HepG2 (cell line): ENCODE data around the gene YWHAQ. TPM values are rescaled to one million over a fixed set of nuclear protein-coding genes. Genes with fewer than 3 reads are reported as not detected.

Experiments
- CEBPG ChIP-seq: IDR thresholded peaks from 2 replicates; pipeline ENCODE4 v1.6.1; 2016
- FOXK2 ChIP-seq: fragments of 450-650 bp; IDR thresholded peaks from 2 replicates; pipeline ENCODE4 v1.6.1; 2016
- KLF16 ChIP-seq, 2 experiments: sonication (generic) in 1 of 2; formaldehyde crosslinking in 1 of 2; IDR thresholded peaks; 2 replicates each; pipeline versions ENCODE4 v1.6.1 to v1.8.0; 2016 to 2023; ENCODE audit warnings: missing genetic modification reagents in 2 of 2, missing compliant biosample characterization in 1 of 2
- KMT2B ChIP-seq: IDR thresholded peaks from 2 replicates; pipeline ENCODE4 v1.6.1; 2016; ENCODE audit warnings: missing genetic modification reagents, missing compliant biosample characterization
- MXD4 ChIP-seq: IDR thresholded peaks from 2 replicates; pipeline ENCODE4 v1.6.1; 2016; ENCODE audit warnings: mild to moderate bottlenecking, missing biosample characterization, missing genetic modification reagents
- NBN ChIP-seq: fragments of 450-650 bp; conservative IDR thresholded peaks from 2 replicates; pipeline ENCODE4 v1.6.1; 2017
- NFE2L1 ChIP-seq: sonication (generic); formaldehyde crosslinking; IDR thresholded peaks from 2 replicates; pipeline ENCODE4 v1.4.0; 2020; ENCODE audit warnings: missing genetic modification reagents, mild to moderate bottlenecking, borderline replicate concordance
- RAD51 ChIP-seq: fragments of 450-650 bp; IDR thresholded peaks from 2 replicates; pipeline ENCODE4 v1.6.1; 2016; ENCODE audit warnings: borderline replicate concordance
- SNAPC2 ChIP-seq: sonication (generic); formaldehyde crosslinking; IDR thresholded peaks from 2 replicates; pipeline ENCODE4 v1.8.1; 2022; ENCODE audit warnings: mild to moderate bottlenecking, missing genetic modification reagents
- SP1 ChIP-seq, 2 experiments: fragments of 450-650 bp in 1 of 2; sonication (generic) in 1 of 2; formaldehyde crosslinking in 1 of 2; IDR thresholded peaks; 2 replicates each; pipeline versions ENCODE4 v1.4.0 to v1.6.1; 2016 to 2020; ENCODE audit warnings: missing genetic modification reagents in 1 of 2
- ZNF501 ChIP-seq: sonication (generic); formaldehyde crosslinking; IDR thresholded peaks from 2 replicates; pipeline ENCODE4 v1.5.1; 2020; ENCODE audit warnings: mild to moderate bottlenecking, moderate library complexity, missing genetic modification reagents
- ZNF788 ChIP-seq: sonication (generic); formaldehyde crosslinking; IDR thresholded peaks from 2 replicates; pipeline ENCODE4 v1.5.0; 2020; ENCODE audit warnings: mild to moderate bottlenecking, missing genetic modification reagents, borderline replicate concordance
- polyA plus RNA-seq, 8 experiments: library from polyadenylated mRNA; depleted of rRNA in 3 of 8; stranded (reverse) in 7 of 8; unstranded in 1 of 8; fragments of >200 nt; fragmentation: Illumina TruSeq in 4 of 8; extraction: Trizol in 4 of 8; gene quantifications; 2 replicates each; pipeline versions ENCODE4 v1.2.1 to v1.2.3, GENCODE V29; 2011 to 2016; ENCODE audit warnings: low read depth in 4 of 8, missing spikeins in 1 of 8, mixed read lengths in 1 of 8; ENCODE audit not compliant: insufficient read depth in 1 of 8
- total RNA-seq, 5 experiments: library from RNA; depleted of rRNA; stranded (reverse); fragments of >200 nt; fragmentation: Illumina TruSeq; extraction: Trizol; gene quantifications; 2 replicates each; pipeline ENCODE4 v1.2.3, GENCODE V29; 2016; ENCODE audit warnings: low read depth in 1 of 5
- TF ChIP-seq, protein P1 (sequence below): sonication (generic); formaldehyde crosslinking; IDR thresholded peaks from 2 replicates; pipeline ENCODE4 v1.4.0; 2020; ENCODE audit warnings: mild to moderate bottlenecking, missing genetic modification reagents
- TF ChIP-seq, protein P2 (sequence below): sonication (generic); formaldehyde crosslinking; IDR thresholded peaks from 2 replicates; pipeline ENCODE4 v1.5.1; 2020; ENCODE audit warnings: mild to moderate bottlenecking, moderate library complexity, missing genetic modification reagents
- TF ChIP-seq, protein P3 (sequence below): sonication (generic); formaldehyde crosslinking; IDR thresholded peaks from 2 replicates; pipeline ENCODE4 v1.4.0; 2020; ENCODE audit warnings: missing genetic modification reagents
- TF ChIP-seq, protein P4 (sequence below), 2 experiments: fragments of 450-650 bp in 1 of 2; sonication (generic) in 1 of 2; formaldehyde crosslinking in 1 of 2; IDR thresholded peaks; 2 replicates each; pipeline versions ENCODE4 v1.6.1 to v1.8.0; 2016 to 2022; ENCODE audit warnings: antibody characterized with exemption in 1 of 2, mild to moderate bottlenecking in 1 of 2, missing genetic modification reagents in 1 of 2

The YWHAQ gene
- total and polyA plus RNA-seq, 2 of the 13 experiments (the other 11 are each of a cell fraction or from before 2014, with no cell fraction given), result 160 to 304 TPM

DNA sequence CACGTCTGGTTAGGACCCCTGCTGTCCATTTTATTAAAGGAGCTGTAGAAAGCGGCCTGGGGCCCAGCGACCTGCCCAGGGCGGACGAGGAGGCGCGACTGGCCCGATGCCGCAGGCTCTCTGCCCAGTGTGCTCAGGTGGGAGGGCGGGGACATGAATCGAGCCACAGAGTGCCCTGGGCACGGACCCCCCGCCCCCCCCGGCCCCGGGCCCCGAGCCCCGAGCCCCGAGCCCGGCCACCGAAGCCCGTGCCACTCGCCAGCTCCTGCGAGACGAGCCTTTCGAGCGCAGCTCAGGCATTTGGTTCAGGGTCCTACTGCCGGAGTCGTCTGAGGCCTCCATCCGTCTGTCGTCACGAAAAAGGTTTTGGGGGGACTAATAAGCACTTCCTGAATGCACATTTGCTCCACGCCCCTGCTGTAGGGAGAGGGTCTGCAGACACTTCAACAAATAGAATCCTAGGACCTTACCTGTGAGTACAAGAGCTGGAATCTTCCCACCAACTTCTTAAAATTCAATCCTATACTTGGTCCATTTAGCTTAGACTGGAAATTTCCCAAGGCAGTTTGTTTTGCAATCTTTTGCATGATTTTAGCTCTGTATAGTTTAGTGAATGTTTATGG lies 74.6 kb downstream of the YWHAQ start (continued):
- TF ChIP-seq, protein P1, sequence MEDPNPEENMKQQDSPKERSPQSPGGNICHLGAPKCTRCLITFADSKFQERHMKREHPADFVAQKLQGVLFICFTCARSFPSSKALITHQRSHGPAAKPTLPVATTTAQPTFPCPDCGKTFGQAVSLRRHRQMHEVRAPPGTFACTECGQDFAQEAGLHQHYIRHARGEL, result 0 out of 2 replicates have a peak, but pooled peaks have one; percentile 46
- no peak for TF ChIP-seq SP1 (IDR thresholded peaks at IDR 0.05)
- TF ChIP-seq SP1 (CRISPR knock-in tag; IDR thresholded peaks at IDR 0.05), result no peak
- TF ChIP-seq ZNF501 (CRISPR knock-in tag), result no peak
- no peak for TF ChIP-seq NFE2L1 (CRISPR knock-in tag)
- no peak for TF ChIP-seq ZNF788
- TF ChIP-seq SNAPC2 (CRISPR knock-in tag), result no peak
- TF ChIP-seq, protein P2, sequence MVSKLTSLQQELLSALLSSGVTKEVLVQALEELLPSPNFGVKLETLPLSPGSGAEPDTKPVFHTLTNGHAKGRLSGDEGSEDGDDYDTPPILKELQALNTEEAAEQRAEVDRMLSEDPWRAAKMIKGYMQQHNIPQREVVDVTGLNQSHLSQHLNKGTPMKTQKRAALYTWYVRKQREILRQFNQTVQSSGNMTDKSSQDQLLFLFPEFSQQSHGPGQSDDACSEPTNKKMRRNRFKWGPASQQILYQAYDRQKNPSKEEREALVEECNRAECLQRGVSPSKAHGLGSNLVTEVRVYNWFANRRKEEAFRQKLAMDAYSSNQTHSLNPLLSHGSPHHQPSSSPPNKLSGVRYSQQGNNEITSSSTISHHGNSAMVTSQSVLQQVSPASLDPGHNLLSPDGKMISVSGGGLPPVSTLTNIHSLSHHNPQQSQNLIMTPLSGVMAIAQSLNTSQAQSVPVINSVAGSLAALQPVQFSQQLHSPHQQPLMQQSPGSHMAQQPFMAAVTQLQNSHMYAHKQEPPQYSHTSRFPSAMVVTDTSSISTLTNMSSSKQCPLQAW, result 0 out of 2 replicates have a peak, but pooled peaks have one; percentile 2
- TF ChIP-seq FOXK2, result no peak
- TF ChIP-seq, protein P3, sequence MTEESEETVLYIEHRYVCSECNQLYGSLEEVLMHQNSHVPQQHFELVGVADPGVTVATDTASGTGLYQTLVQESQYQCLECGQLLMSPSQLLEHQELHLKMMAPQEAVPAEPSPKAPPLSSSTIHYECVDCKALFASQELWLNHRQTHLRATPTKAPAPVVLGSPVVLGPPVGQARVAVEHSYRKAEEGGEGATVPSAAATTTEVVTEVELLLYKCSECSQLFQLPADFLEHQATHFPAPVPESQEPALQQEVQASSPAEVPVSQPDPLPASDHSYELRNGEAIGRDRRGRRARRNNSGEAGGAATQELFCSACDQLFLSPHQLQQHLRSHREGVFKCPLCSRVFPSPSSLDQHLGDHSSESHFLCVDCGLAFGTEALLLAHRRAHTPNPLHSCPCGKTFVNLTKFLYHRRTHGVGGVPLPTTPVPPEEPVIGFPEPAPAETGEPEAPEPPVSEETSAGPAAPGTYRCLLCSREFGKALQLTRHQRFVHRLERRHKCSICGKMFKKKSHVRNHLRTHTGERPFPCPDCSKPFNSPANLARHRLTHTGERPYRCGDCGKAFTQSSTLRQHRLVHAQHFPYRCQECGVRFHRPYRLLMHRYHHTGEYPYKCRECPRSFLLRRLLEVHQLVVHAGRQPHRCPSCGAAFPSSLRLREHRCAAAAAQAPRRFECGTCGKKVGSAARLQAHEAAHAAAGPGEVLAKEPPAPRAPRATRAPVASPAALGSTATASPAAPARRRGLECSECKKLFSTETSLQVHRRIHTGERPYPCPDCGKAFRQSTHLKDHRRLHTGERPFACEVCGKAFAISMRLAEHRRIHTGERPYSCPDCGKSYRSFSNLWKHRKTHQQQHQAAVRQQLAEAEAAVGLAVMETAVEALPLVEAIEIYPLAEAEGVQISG (CRISPR knock-in tag), result no peak
- no peak for TF ChIP-seq RAD51
- TF ChIP-seq, protein P4, sequence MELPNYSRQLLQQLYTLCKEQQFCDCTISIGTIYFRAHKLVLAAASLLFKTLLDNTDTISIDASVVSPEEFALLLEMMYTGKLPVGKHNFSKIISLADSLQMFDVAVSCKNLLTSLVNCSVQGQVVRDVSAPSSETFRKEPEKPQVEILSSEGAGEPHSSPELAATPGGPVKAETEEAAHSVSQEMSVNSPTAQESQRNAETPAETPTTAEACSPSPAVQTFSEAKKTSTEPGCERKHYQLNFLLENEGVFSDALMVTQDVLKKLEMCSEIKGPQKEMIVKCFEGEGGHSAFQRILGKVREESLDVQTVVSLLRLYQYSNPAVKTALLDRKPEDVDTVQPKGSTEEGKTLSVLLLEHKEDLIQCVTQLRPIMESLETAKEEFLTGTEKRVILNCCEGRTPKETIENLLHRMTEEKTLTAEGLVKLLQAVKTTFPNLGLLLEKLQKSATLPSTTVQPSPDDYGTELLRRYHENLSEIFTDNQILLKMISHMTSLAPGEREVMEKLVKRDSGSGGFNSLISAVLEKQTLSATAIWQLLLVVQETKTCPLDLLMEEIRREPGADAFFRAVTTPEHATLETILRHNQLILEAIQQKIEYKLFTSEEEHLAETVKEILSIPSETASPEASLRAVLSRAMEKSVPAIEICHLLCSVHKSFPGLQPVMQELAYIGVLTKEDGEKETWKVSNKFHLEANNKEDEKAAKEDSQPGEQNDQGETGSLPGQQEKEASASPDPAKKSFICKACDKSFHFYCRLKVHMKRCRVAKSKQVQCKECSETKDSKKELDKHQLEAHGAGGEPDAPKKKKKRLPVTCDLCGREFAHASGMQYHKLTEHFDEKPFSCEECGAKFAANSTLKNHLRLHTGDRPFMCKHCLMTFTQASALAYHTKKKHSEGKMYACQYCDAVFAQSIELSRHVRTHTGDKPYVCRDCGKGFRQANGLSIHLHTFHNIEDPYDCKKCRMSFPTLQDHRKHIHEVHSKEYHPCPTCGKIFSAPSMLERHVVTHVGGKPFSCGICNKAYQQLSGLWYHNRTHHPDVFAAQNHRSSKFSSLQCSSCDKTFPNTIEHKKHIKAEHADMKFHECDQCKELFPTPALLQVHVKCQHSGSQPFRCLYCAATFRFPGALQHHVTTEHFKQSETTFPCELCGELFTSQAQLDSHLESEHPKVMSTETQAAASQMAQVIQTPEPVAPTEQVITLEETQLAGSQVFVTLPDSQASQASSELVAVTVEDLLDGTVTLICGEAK (IDR thresholded peaks at IDR 0.05), result no peak
- TF ChIP-seq, protein P4 (CRISPR knock-in tag; IDR thresholded peaks at IDR 0.05), result no peak
- no peak for TF ChIP-seq MXD4 (CRISPR knock-in tag)
- TF ChIP-seq KMT2B (CRISPR knock-in tag), result no peak; the same call in 1 of the 2 replicates
- TF ChIP-seq KLF16 (CRISPR knock-in tag; IDR thresholded peaks at IDR 0.05), result no peak; a peak in 1 of 4 replicates
- TF ChIP-seq NBN, result no peak
- TF ChIP-seq CEBPG (CRISPR knock-in tag), result no peak
